ENCODE results near the gene ASCC3. TPM values are rescaled to one million over a fixed set of nuclear protein-coding genes. Genes with fewer than 3 reads are reported as not detected.
A peak's percentile ranks its signal among the peaks of the same experiment; 100 is the strongest.

Gene ASCC3
- total and polyA plus RNA-seq, 2 of the 4 experiments (the other 2 are of a cell fraction): 25.8 to 104 TPM

GRCh38 chr6:100664274-100665040, 216.7 kb downstream of the ASCC3 start:
- Histone ChIP-seq H3K14ac (replicated peaks; ENCODE audit: low read depth, low read length) (no peak overlapping the region), H3K4me3 (ENCODE audit: insufficient read depth, low read depth, low read length) (no peak overlapping the region), H3K9ac (ENCODE audit: low read depth, low read length) (no peak overlapping the region), H3K9me1 (ENCODE audit: insufficient read depth, low read length) (no peaks in the 10 kb centered on the region; the same call in 1 of the 2 replicates), H4K8ac (ENCODE audit: low read depth in 2 of 2, low read length in 2 of 2) (no peak overlapping the region), H3K4me1 (ENCODE audit: control insufficient read depth, insufficient read depth, low read length) (no peaks in the 10 kb centered on the region), H3K27me3 (ENCODE audit: control insufficient read depth, insufficient read depth, low read length) (no peaks in the 10 kb centered on the region), H4K20me1 (ENCODE audit: insufficient read depth, low read length) (no peaks in the 10 kb centered on the region), H4K91ac (ENCODE audit: insufficient read depth, low read depth, low read length) (no peak overlapping the region), H3K79me1 (ENCODE audit: low read depth in 1 of 2, low read length in 2 of 2) (0 out of 4 replicates have a peak, but pooled peaks cover 0 to 2% of the 10 kb centered on the region in 2 experiments), H3K18ac (ENCODE audit: low read depth, low read length) (no peak overlapping the region), H3K56ac (ENCODE audit: extremely low read depth, insufficient read depth, low read length) (no peak overlapping the region), H3K4me2 (ENCODE audit: low read depth, low read length) (no peak overlapping the region), H3K9me3 (ENCODE audit: control insufficient read depth, insufficient read depth, low read length) (no peaks in the 10 kb centered on the region), H3K4ac (ENCODE audit: low read depth, low read length) (no peak overlapping the region), H2AK5ac (ENCODE audit: low read depth, low read length) (no peak overlapping the region), H2BK120ac (ENCODE audit: low read depth, low read length) (no peak overlapping the region), H2BK20ac (ENCODE audit: low read depth, low read length) (no peak overlapping the region), H3K36me3 (ENCODE audit: control insufficient read depth, insufficient read depth, low read length) (0 out of 2 replicates have a peak, but pooled peaks cover 2% of the 10 kb centered on the region), H2AFZ (replicated peaks; ENCODE audit: low read length, poor library complexity) (no peak overlapping the region), H2BK5ac (ENCODE audit: low read depth, low read length, poor library complexity, severe bottlenecking) (no peak overlapping the region), H3K27ac (ENCODE audit: insufficient read depth, low read length) (no peak overlapping the region), H4K5ac (ENCODE audit: low read depth, low read length) (no peak overlapping the region), H2AK9ac (replicated peaks; ENCODE audit: low read depth, low read length, poor library complexity) (no peak overlapping the region), H3K23ac (ENCODE audit: low read depth, low read length) (no peak overlapping the region), H2BK15ac (ENCODE audit: low read depth, low read length) (no peak overlapping the region)
- BruUV-seq (replicated peaks): no TSS peak
- dilution Hi-C loops (cut with HindIII; ENCODE audit: low sequenced_read_pairs, unreplicated experiment): no loop called here
- peak; percentile 57 for DNase-seq
- intact Hi-C loops (cut with micrococcal nuclease): loop anchor here (5.0 kb wide), 2 partner anchors 187 to 662 kb away; no protein-coding TSS in a partner anchor
- in situ Hi-C loops (cut with MboI; ENCODE audit: low sequenced_read_pairs): loop anchor here (10.0 kb wide), 1 partner anchor 550 kb away; no protein-coding TSS in a partner anchor
- TF ChIP-seq RCOR1 (IDR thresholded peaks at IDR 0.05; ENCODE audit: insufficient replicate concordance, low read length): no peak
- TF ChIP-seq MAZ (IDR thresholded peaks at IDR 0.05; ENCODE audit: borderline replicate concordance, low read depth, low read length): no peak
- TF ChIP-seq RAD21 (IDR thresholded peaks at IDR 0.05; ENCODE audit: low read length): peak; percentile 63
- TF ChIP-seq CEBPB (IDR thresholded peaks at IDR 0.05; ENCODE audit: low read depth, low read length): no peak
- peak; percentile 31; the same call in 1 of the 2 replicates for TF ChIP-seq SMC3 (IDR thresholded peaks at IDR 0.05; ENCODE audit: low read depth, low read length)
- TF ChIP-seq CTCF (conservative IDR thresholded peaks at IDR 0.05; ENCODE audit: low read depth, low read length): peak; percentile 64
- ATAC-seq (ENCODE audit: low read depth): peak; percentile 30
- CTCF ChIA-PET: interaction anchor here (0.6 to 1.4 kb wide), 6 partner anchors 17 to 557 kb away, joined by 3 to 4 read pairs (median 4); no protein-coding TSS in a partner anchor
- POLR2A ChIA-PET (ENCODE audit: unreplicated experiment): no interaction called here
